Measurements from ENCODE around the gene POLN. TPM values are rescaled to one million over a fixed set of nuclear protein-coding genes. Genes with fewer than 3 reads are reported as not detected.

The POLN gene
- total RNA-seq, 1 experiment from 2014 or later, result 1.3 TPM

DNA sequence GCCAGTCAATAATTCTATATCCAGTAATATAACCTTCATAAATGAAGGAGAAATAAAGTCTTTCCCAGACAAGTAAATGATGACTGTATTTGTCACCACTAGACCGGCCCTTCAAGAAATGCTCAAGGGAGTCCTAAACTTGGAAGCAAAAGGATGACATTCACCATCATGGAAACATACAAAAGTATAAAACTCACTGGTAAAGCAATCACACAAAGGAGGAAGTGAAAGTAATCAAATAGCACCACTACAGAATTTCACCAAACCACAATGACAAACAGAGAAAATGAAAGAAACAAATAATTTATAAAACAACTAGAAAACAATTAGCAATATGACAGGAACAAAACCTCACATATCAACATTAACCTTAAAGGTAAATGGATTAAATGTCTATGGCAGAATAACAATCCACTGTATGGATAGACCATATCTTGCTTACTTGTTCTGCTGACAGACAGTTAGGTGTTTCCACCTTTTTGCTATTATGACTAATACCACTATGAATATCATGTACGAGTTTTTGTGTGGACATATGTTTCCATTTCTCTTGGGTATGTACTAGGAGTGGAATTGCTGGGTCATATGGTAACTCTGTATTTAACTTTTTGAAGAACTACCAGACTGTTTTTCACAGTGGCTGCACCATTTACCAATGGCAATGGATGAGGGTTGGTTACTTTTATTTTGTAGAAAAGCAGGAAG, 137.9 kb downstream of the POLN start:
- H4K20me1 ChIP-seq (ENCODE audit: insufficient read depth), result no peaks in the 10 kb centered on the region
- BruUV-seq (replicated peaks), result no TSS peak
- intact Hi-C loops (cut with micrococcal nuclease; ENCODE audit: unreplicated experiment), result no loop called here

DNA sequence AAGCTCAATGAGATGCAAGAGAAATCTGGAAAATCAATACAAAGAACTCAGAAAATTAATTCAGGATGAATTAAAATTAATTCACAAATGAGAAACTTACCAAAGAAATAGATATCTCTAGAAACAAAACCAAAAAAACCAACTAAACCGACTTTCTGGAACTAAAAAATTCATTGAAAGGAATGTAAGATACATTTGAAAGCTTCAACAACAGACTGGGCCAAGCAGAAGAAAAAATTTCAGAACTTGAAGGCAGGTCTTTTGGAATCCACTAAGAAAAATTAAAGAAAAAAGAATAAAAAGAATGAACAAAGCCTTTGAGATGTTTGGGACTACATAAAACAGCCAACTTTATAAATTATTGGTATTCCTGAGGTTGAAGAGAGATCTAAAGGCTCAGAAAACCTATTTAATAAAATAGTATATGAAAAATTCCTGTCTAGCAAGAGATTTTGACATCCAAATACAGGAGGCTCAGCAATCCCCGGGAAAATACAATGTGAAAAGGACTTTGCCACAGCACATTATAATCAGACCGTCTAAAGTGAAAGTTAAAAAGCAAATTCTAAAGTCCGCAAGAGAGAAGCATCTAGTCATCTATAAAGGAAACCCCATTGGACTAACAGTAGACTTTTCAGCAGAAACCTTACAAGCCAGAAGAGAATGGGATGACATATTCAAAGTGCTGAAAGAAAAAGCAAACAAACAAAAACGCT, 138.6 kb downstream of the POLN start:
- no peaks in the 10 kb centered on the region for H4K20me1 ChIP-seq (ENCODE audit: insufficient read depth)
- intact Hi-C loops (cut with micrococcal nuclease; ENCODE audit: unreplicated experiment), result no loop called here
- H3K27me3 ChIP-seq (ENCODE audit: insufficient read depth, low read depth), result no peaks in the 10 kb centered on the region; the same call in 1 of the 2 replicates
- DNase-seq, result no peak
- H3K9me3 ChIP-seq (ENCODE audit: insufficient read depth, low read depth), result peaks cover 10% of the 10 kb centered on the region
- BruUV-seq (replicated peaks), result no TSS peak
- H3K36me3 ChIP-seq (ENCODE audit: low read depth), result no peaks in the 10 kb centered on the region
- H3K4me2 ChIP-seq, result no peak overlapping the region
- H3K9me2 ChIP-seq (ENCODE audit: insufficient read depth), result no peaks in the 10 kb centered on the region
- no peaks in the 10 kb centered on the region for H3K4me1 ChIP-seq (replicated peaks; ENCODE audit: insufficient read depth)
- CTCF ChIA-PET, result no interaction called here
- H2AFZ ChIP-seq, result no peak overlapping the region
- H3K27ac ChIP-seq, result no peak overlapping the region
- H3F3A ChIP-seq (ENCODE audit: insufficient read depth, low read depth), result no peaks in the 10 kb centered on the region
- POLR2A ChIA-PET (ENCODE audit: unreplicated experiment), result interaction anchor here (0.6 kb wide), 1 partner anchor 940 kb away, joined by 7 read pairs; no protein-coding TSS in a partner anchor
- no peak overlapping the region for H3K4me3 ChIP-seq
- TF ChIP-seq EZH2 (IDR thresholded peaks at IDR 0.05; ENCODE audit: low read depth), result no peak
- TF ChIP-seq, protein P1, sequence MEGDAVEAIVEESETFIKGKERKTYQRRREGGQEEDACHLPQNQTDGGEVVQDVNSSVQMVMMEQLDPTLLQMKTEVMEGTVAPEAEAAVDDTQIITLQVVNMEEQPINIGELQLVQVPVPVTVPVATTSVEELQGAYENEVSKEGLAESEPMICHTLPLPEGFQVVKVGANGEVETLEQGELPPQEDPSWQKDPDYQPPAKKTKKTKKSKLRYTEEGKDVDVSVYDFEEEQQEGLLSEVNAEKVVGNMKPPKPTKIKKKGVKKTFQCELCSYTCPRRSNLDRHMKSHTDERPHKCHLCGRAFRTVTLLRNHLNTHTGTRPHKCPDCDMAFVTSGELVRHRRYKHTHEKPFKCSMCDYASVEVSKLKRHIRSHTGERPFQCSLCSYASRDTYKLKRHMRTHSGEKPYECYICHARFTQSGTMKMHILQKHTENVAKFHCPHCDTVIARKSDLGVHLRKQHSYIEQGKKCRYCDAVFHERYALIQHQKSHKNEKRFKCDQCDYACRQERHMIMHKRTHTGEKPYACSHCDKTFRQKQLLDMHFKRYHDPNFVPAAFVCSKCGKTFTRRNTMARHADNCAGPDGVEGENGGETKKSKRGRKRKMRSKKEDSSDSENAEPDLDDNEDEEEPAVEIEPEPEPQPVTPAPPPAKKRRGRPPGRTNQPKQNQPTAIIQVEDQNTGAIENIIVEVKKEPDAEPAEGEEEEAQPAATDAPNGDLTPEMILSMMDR (conservative IDR thresholded peaks at IDR 0.05), result no peak
- H3K79me2 ChIP-seq (ENCODE audit: low read depth), result no peaks in the 10 kb centered on the region

More for the DNA sequence above, 137.9 kb downstream of the POLN start:
- ChIA-PET POLR2A (ENCODE audit: unreplicated experiment) (no interaction called here), CTCF (no interaction called here)
- H3K36me3 ChIP-seq (ENCODE audit: low read depth), result no peaks in the 10 kb centered on the region
- no peak overlapping the region for H3K27ac ChIP-seq
- no peak for TF ChIP-seq EZH2 (IDR thresholded peaks at IDR 0.05; ENCODE audit: low read depth)
- TF ChIP-seq, protein P1 (conservative IDR thresholded peaks at IDR 0.05), result no peak
- DNase-seq, result no peak
- H3K79me2 ChIP-seq (ENCODE audit: low read depth), result no peaks in the 10 kb centered on the region
- H2AFZ ChIP-seq, result no peak overlapping the region
- peaks cover 6% of the 10 kb centered on the region; the same call in 1 of the 2 replicates for H3K27me3 ChIP-seq (ENCODE audit: insufficient read depth, low read depth)
- H3K4me3 ChIP-seq, result no peak overlapping the region
- peaks cover 10% of the 10 kb centered on the region for H3K9me3 ChIP-seq (ENCODE audit: insufficient read depth, low read depth)
- H3F3A ChIP-seq (ENCODE audit: insufficient read depth, low read depth), result no peaks in the 10 kb centered on the region
- H3K4me1 ChIP-seq (replicated peaks; ENCODE audit: insufficient read depth), result no peaks in the 10 kb centered on the region
- H3K9me2 ChIP-seq (ENCODE audit: insufficient read depth), result no peaks in the 10 kb centered on the region
- H3K4me2 ChIP-seq, result no peak overlapping the region

DNA sequence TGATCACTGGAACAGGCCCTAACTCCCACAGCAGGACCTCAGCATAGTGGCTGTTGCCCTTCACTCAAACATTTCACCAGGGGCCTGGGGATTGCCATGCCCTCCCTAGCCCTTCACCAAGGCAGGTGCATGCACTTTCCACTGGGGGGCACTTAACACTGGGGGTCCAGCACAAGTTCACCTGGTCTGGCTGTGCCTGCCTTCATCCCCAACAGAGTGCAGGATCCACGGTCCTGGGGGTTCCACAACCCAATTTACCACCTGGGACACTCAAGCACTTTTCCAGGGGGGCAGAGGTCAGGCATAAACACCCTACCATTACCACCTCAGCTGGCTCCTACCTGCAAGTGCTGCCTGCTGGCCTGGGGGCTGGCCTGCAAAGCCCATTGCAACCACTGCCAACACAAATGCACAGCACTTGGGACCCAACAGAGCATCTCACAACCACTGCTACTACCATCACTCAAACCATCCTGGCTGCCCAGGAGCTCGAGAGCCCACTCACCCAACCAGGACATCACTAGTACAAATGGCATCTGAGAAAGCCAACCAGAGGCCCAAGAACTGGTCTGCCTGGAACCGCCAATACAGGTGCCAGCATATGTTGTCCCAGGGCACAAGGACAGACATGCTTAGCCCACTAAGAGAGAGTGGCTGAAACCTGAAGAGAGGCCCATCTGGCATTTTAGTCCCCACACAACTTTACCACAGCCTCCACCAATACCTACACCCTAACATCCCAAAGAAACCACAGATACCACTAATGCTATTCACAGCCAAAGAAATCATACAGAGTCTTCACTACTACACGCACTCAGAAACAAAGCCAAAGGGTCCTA, 139.7 kb downstream of the POLN start:
- CTCF ChIA-PET, result no interaction called here
- POLR2A ChIA-PET (ENCODE audit: unreplicated experiment), result interaction anchor here (0.6 kb wide), 1 partner anchor 941 kb away, joined by 7 read pairs; no protein-coding TSS in a partner anchor
- no peak for DNase-seq
- Histone ChIP-seq H3F3A (ENCODE audit: insufficient read depth, low read depth) (no peaks in the 10 kb centered on the region), H3K36me3 (ENCODE audit: low read depth) (no peaks in the 10 kb centered on the region), H3K9me3 (ENCODE audit: insufficient read depth, low read depth) (peaks cover 10% of the 10 kb centered on the region), H3K4me3 (no peak overlapping the region), H4K20me1 (ENCODE audit: insufficient read depth) (no peaks in the 10 kb centered on the region), H3K9me2 (ENCODE audit: insufficient read depth) (no peaks in the 10 kb centered on the region), H3K27me3 (ENCODE audit: insufficient read depth, low read depth) (no peaks in the 10 kb centered on the region; the same call in 1 of the 2 replicates), H2AFZ (no peak overlapping the region), H3K4me1 (replicated peaks; ENCODE audit: insufficient read depth) (no peaks in the 10 kb centered on the region), H3K4me2 (no peak overlapping the region), H3K79me2 (ENCODE audit: low read depth) (no peaks in the 10 kb centered on the region), H3K27ac (no peak overlapping the region)
- TF ChIP-seq, protein P1 (conservative IDR thresholded peaks at IDR 0.05), result no peak
- no peak for TF ChIP-seq EZH2 (IDR thresholded peaks at IDR 0.05; ENCODE audit: low read depth)
- BruUV-seq (replicated peaks), result no TSS peak
- intact Hi-C loops (cut with micrococcal nuclease; ENCODE audit: unreplicated experiment), result no loop called here

Data from PC-9 (cell line).